Mammary epithelial cell (primary cell): ENCODE results near the gene C4B.

Source experiments
- EZH2 ChIP-seq: IDR thresholded peaks from 2 replicates; pipeline ENCODE4 v1.6.1; 2012; ENCODE audit warnings: low read length, inconsistent platforms, borderline replicate concordance
- TF ChIP-seq, protein P1 (sequence below), 2 donors: IDR thresholded peaks in 1 of 2; conservative IDR thresholded peaks in 1 of 2; 2 replicates each; pipeline ENCODE4 v1.5.1; 2011 to 2012; ENCODE audit warnings: inconsistent platforms in 2 of 2, low read length in 2 of 2, mild to moderate bottlenecking in 2 of 2, control low read depth in 1 of 2, low read depth in 1 of 2; ENCODE audit not compliant: insufficient read depth in 1 of 2; ENCODE audit errors: extremely low read depth in 1 of 2

DNA sequence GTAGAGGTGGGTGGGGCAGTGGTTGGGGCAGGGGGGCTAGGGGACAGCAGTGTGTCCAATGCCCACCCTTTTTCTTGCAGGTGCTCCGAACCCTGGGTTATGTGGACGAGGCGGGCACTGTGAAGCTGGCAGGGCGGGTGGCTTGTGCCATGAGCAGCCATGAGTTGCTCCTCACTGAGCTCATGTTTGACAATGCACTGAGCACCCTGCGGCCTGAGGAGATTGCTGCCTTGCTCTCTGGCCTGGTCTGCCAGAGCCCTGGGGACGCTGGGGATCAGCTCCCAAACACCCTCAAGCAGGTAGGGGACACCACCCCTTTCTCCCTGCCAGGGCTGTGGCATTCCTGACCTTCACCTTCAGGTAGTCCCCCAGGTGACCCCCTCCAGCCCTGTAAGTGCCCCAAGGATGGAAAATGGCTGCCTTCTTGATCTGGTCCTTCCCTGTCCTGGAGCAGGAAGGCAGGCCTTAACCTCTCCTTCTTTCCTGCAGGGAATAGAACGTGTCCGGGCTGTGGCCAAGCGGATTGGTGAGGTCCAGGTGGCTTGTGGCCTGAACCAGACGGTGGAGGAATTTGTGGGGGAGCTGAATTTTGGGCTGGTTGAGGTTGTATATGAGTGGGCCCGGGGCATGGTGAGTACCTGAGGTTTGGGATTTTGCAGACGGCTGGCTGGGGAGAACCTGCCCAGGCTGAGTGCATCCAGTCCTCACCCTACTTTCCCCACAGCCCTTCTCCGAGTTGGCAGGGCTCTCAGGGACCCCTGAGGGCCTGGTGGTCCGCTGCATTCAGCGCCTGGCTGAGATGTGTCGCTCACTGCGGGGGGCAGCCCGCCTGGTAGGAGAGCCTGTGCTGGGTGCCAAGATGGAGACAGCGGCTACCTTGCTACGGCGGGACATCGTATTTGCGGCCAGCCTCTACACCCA is 45.5 kb upstream of the C4B start:
- TF ChIP-seq, protein P1, sequence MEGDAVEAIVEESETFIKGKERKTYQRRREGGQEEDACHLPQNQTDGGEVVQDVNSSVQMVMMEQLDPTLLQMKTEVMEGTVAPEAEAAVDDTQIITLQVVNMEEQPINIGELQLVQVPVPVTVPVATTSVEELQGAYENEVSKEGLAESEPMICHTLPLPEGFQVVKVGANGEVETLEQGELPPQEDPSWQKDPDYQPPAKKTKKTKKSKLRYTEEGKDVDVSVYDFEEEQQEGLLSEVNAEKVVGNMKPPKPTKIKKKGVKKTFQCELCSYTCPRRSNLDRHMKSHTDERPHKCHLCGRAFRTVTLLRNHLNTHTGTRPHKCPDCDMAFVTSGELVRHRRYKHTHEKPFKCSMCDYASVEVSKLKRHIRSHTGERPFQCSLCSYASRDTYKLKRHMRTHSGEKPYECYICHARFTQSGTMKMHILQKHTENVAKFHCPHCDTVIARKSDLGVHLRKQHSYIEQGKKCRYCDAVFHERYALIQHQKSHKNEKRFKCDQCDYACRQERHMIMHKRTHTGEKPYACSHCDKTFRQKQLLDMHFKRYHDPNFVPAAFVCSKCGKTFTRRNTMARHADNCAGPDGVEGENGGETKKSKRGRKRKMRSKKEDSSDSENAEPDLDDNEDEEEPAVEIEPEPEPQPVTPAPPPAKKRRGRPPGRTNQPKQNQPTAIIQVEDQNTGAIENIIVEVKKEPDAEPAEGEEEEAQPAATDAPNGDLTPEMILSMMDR (conservative IDR thresholded peaks at IDR 0.05 in 1 of 2, IDR thresholded peaks at IDR 0.05 in 1 of 2; ENCODE audit: extremely low read depth in 1 of 2, insufficient read depth in 1 of 2, low read depth in 1 of 2, low read length in 2 of 2), result no peak
- TF ChIP-seq EZH2, result no peak
